ENCODE measurements around the gene SLC22A23.

The SLC22A23 gene

GRCh38 chr6:3349388-3350251 is 107.2 kb downstream of the SLC22A23 start:
- peaks cover 20% of the 10 kb centered on the region for H3K4me1 Mint-ChIP-seq
- H3K27ac Mint-ChIP-seq, result no peak overlapping the region
- H3K4me3 Mint-ChIP-seq, result no peak overlapping the region
- H3K9me3 Mint-ChIP-seq, result no peaks in the 10 kb centered on the region
- no peak for ATAC-seq
- peaks cover 29% of the 10 kb centered on the region for H3K27me3 Mint-ChIP-seq
- no peaks in the 10 kb centered on the region for H3K36me3 Mint-ChIP-seq

GRCh38 chr6:3348821-3349220 is 108.0 kb downstream of the SLC22A23 start:
- peaks cover 19% of the 10 kb centered on the region for H3K4me1 Mint-ChIP-seq
- H3K36me3 Mint-ChIP-seq, result no peaks in the 10 kb centered on the region
- H3K27me3 Mint-ChIP-seq, result peaks cover 29% of the 10 kb centered on the region

GRCh38 chr6:3347826-3348225 is 109.0 kb downstream of the SLC22A23 start:
- Mint-ChIP-seq H3K9me3 (no peaks in the 10 kb centered on the region), H3K36me3 (no peaks in the 10 kb centered on the region), H3K4me1 (peaks cover 14% of the 10 kb centered on the region), H3K27ac (no peak overlapping the region), H3K4me3 (no peak overlapping the region), H3K27me3 (peaks cover 29% of the 10 kb centered on the region)
- ATAC-seq, result no peak

More at GRCh38 chr6:3348821-3349220, 108.0 kb downstream of the SLC22A23 start:
- no peak overlapping the region for H3K27ac Mint-ChIP-seq
- H3K4me3 Mint-ChIP-seq, result no peak overlapping the region
- no peaks in the 10 kb centered on the region for H3K9me3 Mint-ChIP-seq
- ATAC-seq, result no peak

GRCh38 chr6:3347247-3347646 is 109.6 kb downstream of the SLC22A23 start:
- Mint-ChIP-seq H3K4me3 (no peak overlapping the region), H3K4me1 (peaks cover 11% of the 10 kb centered on the region), H3K36me3 (no peaks in the 10 kb centered on the region), H3K27me3 (peaks cover 29% of the 10 kb centered on the region), H3K27ac (no peak overlapping the region), H3K9me3 (no peaks in the 10 kb centered on the region)
- no peak for ATAC-seq

GRCh38 chr6:3346476-3346875 is 110.4 kb downstream of the SLC22A23 start:
- Mint-ChIP-seq H3K27ac (no peak overlapping the region), H3K36me3 (no peaks in the 10 kb centered on the region)
- no peak for ATAC-seq

GRCh38 chr6:3345836-3346235 is 111.0 kb downstream of the SLC22A23 start:
- no peaks in the 10 kb centered on the region for H3K9me3 Mint-ChIP-seq
- no peak overlapping the region for H3K27ac Mint-ChIP-seq
- peaks cover 7% of the 10 kb centered on the region for H3K4me1 Mint-ChIP-seq
- H3K27me3 Mint-ChIP-seq, result peaks cover 29% of the 10 kb centered on the region
- H3K4me3 Mint-ChIP-seq, result no peak overlapping the region
- no peak for ATAC-seq
- H3K36me3 Mint-ChIP-seq, result no peaks in the 10 kb centered on the region

More at GRCh38 chr6:3346476-3346875, 110.4 kb downstream of the SLC22A23 start:
- H3K27me3 Mint-ChIP-seq, result peaks cover 29% of the 10 kb centered on the region
- no peaks in the 10 kb centered on the region for H3K9me3 Mint-ChIP-seq
- peaks cover 7% of the 10 kb centered on the region for H3K4me1 Mint-ChIP-seq
- H3K4me3 Mint-ChIP-seq, result no peak overlapping the region

GRCh38 chr6:3343089-3343883 is 113.6 kb downstream of the SLC22A23 start:
- H3K9me3 Mint-ChIP-seq, result no peaks in the 10 kb centered on the region
- H3K27me3 Mint-ChIP-seq, result peaks cover 27% of the 10 kb centered on the region
- ATAC-seq, result no peak
- H3K36me3 Mint-ChIP-seq, result no peaks in the 10 kb centered on the region
- H3K27ac Mint-ChIP-seq, result no peak overlapping the region
- H3K4me1 Mint-ChIP-seq, result peaks cover 15% of the 10 kb centered on the region
- no peak overlapping the region for H3K4me3 Mint-ChIP-seq

GRCh38 chr6:3341467-3341866 is 115.4 kb downstream of the SLC22A23 start:
- no peak for ATAC-seq
- Mint-ChIP-seq H3K9me3 (no peaks in the 10 kb centered on the region), H3K27me3 (peaks cover 14% of the 10 kb centered on the region), H3K4me3 (no peak overlapping the region), H3K4me1 (peaks cover 27% of the 10 kb centered on the region), H3K27ac (no peak overlapping the region), H3K36me3 (no peaks in the 10 kb centered on the region)

GRCh38 chr6:3340894-3341293 is 116.0 kb downstream of the SLC22A23 start:
- Mint-ChIP-seq H3K36me3 (no peaks in the 10 kb centered on the region), H3K27me3 (peaks cover 20% of the 10 kb centered on the region), H3K4me1 (peaks cover 21% of the 10 kb centered on the region), H3K4me3 (no peak overlapping the region), H3K9me3 (no peaks in the 10 kb centered on the region), H3K27ac (no peak overlapping the region)
- no peak for ATAC-seq

GRCh38 chr6:3340358-3340802 is 116.5 kb downstream of the SLC22A23 start:
- ATAC-seq, result no peak
- no peaks in the 10 kb centered on the region for H3K36me3 Mint-ChIP-seq
- peaks cover 20% of the 10 kb centered on the region for H3K4me1 Mint-ChIP-seq
- H3K9me3 Mint-ChIP-seq, result no peaks in the 10 kb centered on the region
- H3K27ac Mint-ChIP-seq, result no peak overlapping the region
- peaks cover 20% of the 10 kb centered on the region for H3K27me3 Mint-ChIP-seq
- no peak overlapping the region for H3K4me3 Mint-ChIP-seq

- Mint-ChIP-seq H3K36me3 (no peaks in the 10 kb centered on the region), H3K9me3 (no peaks in the 10 kb centered on the region)
Observed at GRCh38 chr6:3339811-3340210, 117.0 kb downstream of the SLC22A23 start.

GRCh38 chr6:3337521-3338350 is 119.1 kb downstream of the SLC22A23 start:
- Mint-ChIP-seq H3K36me3 (no peaks in the 10 kb centered on the region), H3K27ac (no peak overlapping the region), H3K4me3 (peak overlapping the region; percentile 73), H3K27me3 (peaks cover 43% of the 10 kb centered on the region), H3K4me1 (peaks cover 27% of the 10 kb centered on the region), H3K9me3 (no peaks in the 10 kb centered on the region)
- no peak for ATAC-seq

More at GRCh38 chr6:3339811-3340210, 117.0 kb downstream of the SLC22A23 start:
- Mint-ChIP-seq H3K4me1 (peaks cover 20% of the 10 kb centered on the region), H3K4me3 (no peak overlapping the region), H3K27me3 (peaks cover 22% of the 10 kb centered on the region), H3K27ac (no peak overlapping the region)
- ATAC-seq, result no peak

GRCh38 chr6:3336859-3337515 is 119.9 kb downstream of the SLC22A23 start:
- ATAC-seq, result no peak
- H3K4me1 Mint-ChIP-seq, result peaks cover 27% of the 10 kb centered on the region
- H3K4me3 Mint-ChIP-seq, result no peak overlapping the region
- no peaks in the 10 kb centered on the region for H3K9me3 Mint-ChIP-seq
- H3K27ac Mint-ChIP-seq, result no peak overlapping the region
- no peaks in the 10 kb centered on the region for H3K36me3 Mint-ChIP-seq
- peaks cover 50% of the 10 kb centered on the region for H3K27me3 Mint-ChIP-seq

GRCh38 chr6:3336066-3336786 is 120.6 kb downstream of the SLC22A23 start:
- H3K9me3 Mint-ChIP-seq, result no peaks in the 10 kb centered on the region
- no peak overlapping the region for H3K4me3 Mint-ChIP-seq
- no peak for ATAC-seq
- H3K27ac Mint-ChIP-seq, result no peak overlapping the region
- H3K4me1 Mint-ChIP-seq, result peaks cover 27% of the 10 kb centered on the region
- H3K36me3 Mint-ChIP-seq, result no peaks in the 10 kb centered on the region
- H3K27me3 Mint-ChIP-seq, result peaks cover 55% of the 10 kb centered on the region

Measured in stimulated activated memory B cell treated with anti-CD40 and anti-IgM and Interleukin-4, amounts not matched to agents 10 μg/mL and 1 μg/mL and 100 μg/mL, for 72 hours (primary cell).